ENCODE measurements around the gene ARHGAP8.

DNA sequence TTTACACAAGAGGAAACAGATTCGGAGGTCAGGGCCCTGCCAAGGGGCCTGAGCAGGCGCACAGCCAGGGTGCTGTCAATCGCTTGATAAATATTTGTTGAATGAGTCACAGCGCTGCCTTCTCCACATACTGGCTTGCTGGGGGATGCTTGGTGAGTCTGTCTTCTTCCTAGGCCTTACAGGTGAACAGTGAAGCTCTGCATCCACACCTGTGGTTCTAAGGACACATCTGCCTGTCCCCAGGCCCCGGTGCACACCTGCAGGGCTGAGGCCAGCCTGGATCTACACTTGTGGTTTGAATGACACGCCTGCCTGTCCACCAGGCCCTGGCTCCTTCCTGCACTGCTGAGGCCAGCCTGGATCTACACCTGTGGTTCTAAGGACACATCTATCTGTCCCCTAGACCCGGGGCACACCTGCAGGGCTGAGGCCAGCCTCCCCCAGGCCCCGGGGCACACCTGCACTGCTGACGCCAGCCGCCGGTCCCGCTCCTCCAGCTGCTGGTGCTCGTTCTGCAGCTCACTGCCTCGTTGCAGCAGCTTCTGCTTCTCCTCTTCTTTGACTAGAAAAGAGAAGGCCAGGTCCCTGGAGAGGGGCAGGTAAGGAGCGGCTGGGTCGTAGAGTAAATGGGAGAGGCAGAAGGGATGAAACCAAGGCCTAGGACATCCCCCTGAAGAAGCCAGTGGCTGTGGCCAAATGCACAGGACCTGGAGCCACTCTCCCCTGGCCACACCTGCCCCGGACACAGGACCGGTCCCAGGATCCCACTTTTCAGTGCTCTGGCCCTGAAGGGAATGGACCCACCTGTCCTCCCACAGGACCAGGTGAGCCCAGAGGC lies 132.8 kb downstream of the ARHGAP8 start:
- TF ChIP-seq BRCA1 (CRISPR knock-in tag; IDR thresholded peaks at IDR 0.05) (no peak), U2AF2 (IDR thresholded peaks at IDR 0.05; ENCODE audit: low read depth, low read length) (no peak), NFRKB (IDR thresholded peaks at IDR 0.05) (no peak), POLR2A (IDR thresholded peaks at IDR 0.05; ENCODE audit: insufficient read depth in 1 of 2, low read depth in 2 of 2, low read length in 2 of 2) (no peak), TARDBP (CRISPR knock-in tag; IDR thresholded peaks at IDR 0.05) (no peak), CCDC6 (CRISPR knock-in tag; IDR thresholded peaks at IDR 0.05) (no peak), THYN1 (CRISPR knock-in tag; IDR thresholded peaks at IDR 0.05; ENCODE audit: borderline replicate concordance, low read depth) (no peak), TAF15 (IDR thresholded peaks at IDR 0.05; ENCODE audit: low read depth, low read length, poor library complexity, severe bottlenecking) (no peak)
- TF ChIP-seq, protein P1, sequence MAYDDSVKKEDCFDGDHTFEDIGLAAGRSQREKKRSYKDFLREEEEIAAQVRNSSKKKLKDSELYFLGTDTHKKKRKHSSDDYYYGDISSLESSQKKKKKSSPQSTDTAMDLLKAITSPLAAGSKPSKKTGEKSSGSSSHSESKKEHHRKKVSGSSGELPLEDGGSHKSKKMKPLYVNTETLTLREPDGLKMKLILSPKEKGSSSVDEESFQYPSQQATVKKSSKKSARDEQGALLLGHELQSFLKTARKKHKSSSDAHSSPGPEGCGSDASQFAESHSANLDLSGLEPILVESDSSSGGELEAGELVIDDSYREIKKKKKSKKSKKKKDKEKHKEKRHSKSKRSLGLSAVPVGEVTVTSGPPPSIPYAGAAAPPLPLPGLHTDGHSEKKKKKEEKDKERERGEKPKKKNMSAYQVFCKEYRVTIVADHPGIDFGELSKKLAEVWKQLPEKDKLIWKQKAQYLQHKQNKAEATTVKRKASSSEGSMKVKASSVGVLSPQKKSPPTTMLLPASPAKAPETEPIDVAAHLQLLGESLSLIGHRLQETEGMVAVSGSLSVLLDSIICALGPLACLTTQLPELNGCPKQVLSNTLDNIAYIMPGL (CRISPR knock-in tag; IDR thresholded peaks at IDR 0.05; ENCODE audit: borderline replicate concordance in 1 of 2, low read depth in 1 of 2), result no peak
- TF ChIP-seq, protein P2, sequence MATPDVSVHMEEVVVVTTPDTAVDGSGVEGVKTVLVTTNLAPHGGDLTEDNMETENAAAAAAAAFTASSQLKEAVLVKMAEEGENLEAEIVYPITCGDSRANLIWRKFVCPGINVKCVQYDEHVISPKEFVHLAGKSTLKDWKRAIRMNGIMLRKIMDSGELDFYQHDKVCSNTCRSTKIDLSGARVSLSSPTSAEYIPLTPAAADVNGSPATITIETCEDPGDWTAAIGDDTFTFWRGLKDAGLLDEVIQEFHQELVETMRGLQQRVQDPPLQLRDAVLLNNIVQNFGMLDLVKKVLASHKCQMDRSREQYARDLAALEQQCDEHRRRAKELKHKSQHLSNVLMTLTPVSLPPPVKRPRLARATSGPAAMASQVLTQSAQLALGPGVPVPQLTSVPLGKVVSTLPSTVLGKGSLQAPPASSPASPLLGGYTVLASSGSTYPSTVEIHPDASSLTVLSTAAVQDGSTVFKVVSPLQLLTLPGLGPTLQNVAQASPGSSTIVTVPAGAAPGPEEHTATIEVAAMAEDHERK (CRISPR knock-in tag; IDR thresholded peaks at IDR 0.05; ENCODE audit: low read depth), result no peak
- TF ChIP-seq, protein P3, sequence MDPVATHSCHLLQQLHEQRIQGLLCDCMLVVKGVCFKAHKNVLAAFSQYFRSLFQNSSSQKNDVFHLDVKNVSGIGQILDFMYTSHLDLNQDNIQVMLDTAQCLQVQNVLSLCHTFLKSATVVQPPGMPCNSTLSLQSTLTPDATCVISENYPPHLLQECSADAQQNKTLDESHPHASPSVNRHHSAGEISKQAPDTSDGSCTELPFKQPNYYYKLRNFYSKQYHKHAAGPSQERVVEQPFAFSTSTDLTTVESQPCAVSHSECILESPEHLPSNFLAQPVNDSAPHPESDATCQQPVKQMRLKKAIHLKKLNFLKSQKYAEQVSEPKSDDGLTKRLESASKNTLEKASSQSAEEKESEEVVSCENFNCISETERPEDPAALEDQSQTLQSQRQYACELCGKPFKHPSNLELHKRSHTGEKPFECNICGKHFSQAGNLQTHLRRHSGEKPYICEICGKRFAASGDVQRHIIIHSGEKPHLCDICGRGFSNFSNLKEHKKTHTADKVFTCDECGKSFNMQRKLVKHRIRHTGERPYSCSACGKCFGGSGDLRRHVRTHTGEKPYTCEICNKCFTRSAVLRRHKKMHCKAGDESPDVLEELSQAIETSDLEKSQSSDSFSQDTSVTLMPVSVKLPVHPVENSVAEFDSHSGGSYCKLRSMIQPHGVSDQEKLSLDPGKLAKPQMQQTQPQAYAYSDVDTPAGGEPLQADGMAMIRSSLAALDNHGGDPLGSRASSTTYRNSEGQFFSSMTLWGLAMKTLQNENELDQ (CRISPR knock-in tag; IDR thresholded peaks at IDR 0.05; ENCODE audit: borderline replicate concordance), result no peak
- TF ChIP-seq, protein P4, sequence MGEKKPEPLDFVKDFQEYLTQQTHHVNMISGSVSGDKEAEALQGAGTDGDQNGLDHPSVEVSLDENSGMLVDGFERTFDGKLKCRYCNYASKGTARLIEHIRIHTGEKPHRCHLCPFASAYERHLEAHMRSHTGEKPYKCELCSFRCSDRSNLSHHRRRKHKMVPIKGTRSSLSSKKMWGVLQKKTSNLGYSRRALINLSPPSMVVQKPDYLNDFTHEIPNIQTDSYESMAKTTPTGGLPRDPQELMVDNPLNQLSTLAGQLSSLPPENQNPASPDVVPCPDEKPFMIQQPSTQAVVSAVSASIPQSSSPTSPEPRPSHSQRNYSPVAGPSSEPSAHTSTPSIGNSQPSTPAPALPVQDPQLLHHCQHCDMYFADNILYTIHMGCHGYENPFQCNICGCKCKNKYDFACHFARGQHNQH (CRISPR knock-in tag; IDR thresholded peaks at IDR 0.05), result no peak
- TF ChIP-seq, protein P5, sequence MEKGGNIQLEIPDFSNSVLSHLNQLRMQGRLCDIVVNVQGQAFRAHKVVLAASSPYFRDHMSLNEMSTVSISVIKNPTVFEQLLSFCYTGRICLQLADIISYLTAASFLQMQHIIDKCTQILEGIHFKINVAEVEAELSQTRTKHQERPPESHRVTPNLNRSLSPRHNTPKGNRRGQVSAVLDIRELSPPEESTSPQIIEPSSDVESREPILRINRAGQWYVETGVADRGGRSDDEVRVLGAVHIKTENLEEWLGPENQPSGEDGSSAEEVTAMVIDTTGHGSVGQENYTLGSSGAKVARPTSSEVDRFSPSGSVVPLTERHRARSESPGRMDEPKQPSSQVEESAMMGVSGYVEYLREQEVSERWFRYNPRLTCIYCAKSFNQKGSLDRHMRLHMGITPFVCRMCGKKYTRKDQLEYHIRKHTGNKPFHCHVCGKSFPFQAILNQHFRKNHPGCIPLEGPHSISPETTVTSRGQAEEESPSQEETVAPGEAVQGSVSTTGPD (CRISPR knock-in tag; IDR thresholded peaks at IDR 0.05), result no peak
